GM18511 (cell line): ENCODE data around the gene FOXK2.

ENCODE experiments used
- ATAC-seq: cut with Tn5 transposase; IDR thresholded peaks from one replicate; pipeline ENCODE4 v1.9.1; 2021; ENCODE audit warnings: mild to moderate bottlenecking, moderate library complexity; ENCODE audit not compliant: unreplicated experiment

Gene FOXK2

DNA sequence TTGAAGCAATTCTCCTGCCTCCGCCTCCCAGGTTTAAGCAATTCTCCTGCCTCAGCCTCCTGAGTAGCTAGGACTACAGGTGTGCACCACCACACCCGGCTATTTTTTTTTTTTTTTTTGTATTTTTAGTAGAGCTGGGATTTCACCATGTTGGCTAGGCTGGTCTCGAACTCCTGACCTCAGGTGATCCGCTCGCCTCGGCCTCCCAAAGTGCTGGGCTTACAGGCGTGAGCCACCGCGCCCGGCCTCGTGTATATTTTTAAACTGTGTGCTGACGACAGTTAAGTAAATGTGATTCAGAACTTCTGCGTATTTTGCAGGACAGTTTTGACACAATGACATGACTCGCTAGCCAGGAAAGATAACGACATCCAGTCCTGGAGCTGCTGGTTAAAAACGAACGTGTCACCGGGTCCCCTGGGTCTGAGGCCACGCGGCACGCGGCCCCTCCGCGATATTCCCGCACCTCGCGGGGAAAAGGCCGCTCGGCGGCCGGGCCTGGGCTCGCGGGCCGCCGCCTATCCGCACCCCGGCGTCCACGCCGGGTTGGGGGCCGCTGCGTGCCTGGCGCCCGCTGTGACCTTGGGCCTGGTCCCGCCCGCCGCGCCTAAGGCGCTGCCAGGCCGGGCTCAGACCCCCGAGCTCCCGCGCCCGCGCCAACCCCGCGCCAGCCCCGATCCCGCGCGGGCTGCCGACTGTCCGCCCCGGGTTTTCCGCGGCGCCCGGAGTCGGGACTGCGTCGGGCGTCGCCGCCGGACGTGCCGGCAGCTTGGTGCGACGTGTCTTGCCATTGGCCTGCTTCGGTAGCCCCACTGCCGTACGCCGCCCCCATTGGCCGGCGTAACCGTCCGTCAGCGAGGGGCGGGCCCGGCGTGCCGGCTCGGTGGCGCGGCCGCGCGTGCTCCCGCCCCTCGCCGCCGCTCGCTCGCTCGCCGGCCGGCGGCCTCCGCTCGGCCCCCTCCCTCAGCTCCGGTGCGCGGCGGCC lies at the start of gene FOXK2:
Gene FOXK2 (plus strand): TSS at position 907 of the 985 bp plus-strand sequence. CDS start 157 bp downstream, outside the sequence.
- peak; percentile 93 for ATAC-seq

GRCh38 chr17:82470065-82470464 lies 49.5 kb upstream of the FOXK2 start:
- ATAC-seq = no peak

DNA sequence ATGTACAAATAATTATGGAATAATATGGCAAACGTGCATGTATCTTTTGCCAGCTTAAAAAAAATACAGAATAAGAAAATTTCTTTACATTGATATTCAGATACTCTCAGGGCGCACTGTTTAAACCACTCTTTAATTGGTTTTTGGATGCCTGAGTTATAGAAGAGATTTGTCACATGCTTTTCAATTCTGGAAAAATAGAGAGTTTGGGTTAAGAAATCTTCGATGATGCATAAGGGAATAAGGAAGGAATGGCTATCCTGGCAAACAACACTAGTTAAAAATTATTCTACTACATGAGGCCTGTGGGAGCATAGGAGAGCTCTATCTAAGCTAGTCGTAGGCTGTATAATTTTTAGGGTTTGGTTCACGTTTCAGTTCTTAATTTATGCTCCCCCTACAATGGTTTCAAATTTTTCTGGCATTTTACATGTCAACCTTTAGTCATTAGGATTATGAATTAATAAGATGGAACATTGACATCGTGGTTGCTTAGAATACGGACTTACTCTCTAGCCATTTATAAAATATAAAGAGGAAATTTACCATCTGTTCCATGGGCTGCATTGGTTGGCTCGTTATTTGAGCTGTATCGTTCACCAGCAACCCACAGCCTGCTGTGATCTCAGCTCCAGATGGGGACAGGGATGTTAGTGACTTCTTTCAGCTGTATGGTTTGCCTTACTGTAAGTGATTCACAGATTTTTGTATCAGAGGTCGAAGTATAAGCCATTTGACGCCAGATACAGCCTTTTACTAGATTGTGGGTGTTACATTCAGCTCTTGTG lies 45.1 kb upstream of the FOXK2 start:
- no peak for ATAC-seq

DNA sequence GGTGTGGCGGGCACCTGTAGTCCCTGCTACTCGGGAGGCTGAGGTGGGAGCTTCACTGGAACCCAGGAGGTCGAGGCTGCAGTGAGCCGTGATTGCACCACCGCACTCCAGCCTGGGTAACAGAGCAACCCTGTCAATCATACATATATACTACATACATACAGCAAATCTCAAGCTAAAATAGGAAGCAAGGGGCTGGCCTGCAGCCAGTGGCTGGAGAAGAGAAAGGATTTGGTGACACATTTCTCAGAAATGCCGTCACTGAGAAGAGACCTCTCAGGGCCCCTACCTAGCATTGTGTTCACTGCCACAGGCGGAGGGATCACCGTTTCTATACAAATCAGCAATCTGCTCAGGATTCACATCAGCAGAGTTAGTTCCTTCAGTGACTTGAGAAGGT lies 44.1 kb upstream of the FOXK2 start:
- ATAC-seq = no peak

GRCh38 chr17:82477934-82478333 lies 41.6 kb upstream of the FOXK2 start:
- ATAC-seq = no peak

GRCh38 chr17:82479602-82480001 lies 39.9 kb upstream of the FOXK2 start:
- ATAC-seq = no peak

DNA sequence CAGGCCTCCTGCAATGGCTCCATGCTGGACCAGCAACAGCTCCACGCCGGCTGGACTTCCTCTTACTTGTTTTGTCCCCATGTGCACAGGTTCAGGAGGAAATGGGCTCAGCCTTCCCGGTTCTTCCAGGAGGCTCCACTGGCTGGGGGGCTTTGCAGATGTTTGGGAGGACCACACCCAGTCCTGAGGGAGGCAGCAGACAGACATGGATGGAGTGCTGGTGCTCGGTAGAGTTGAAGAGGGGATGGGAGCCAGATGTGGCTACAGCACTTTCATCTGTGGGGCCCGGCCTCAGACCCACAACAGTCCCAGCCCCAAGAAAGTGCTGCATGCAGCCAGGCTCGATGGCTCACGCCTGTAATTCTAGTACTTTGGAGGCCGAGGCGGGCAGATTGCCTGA lies 39.2 kb upstream of the FOXK2 start:
- no peak for ATAC-seq

DNA sequence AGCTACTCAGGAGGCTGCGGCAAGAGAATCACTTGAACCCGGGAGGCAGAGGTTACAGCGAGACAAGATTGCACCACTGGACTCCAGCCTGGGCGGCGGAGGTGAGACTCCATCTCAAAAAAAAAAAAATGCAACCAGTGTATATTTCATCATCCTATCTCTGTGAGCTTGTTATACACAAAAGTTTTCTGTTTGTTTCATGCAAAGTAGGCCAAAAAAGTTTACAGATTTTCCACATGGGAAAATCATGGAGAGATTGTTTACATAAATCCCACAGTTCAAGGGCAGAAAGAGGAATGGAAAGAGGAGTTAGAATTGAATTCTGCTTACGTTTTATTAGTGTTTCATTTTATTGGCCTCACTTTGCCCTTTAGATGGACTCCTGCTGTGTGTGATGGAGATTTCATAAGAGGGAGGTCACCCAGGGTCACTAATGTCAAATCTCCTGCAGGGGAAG lies 36.3 kb upstream of the FOXK2 start:
- ATAC-seq = no peak

- ATAC-seq = no peak
Observed at GRCh38 chr17:82483836-82484235, 35.7 kb upstream of the FOXK2 start.

DNA sequence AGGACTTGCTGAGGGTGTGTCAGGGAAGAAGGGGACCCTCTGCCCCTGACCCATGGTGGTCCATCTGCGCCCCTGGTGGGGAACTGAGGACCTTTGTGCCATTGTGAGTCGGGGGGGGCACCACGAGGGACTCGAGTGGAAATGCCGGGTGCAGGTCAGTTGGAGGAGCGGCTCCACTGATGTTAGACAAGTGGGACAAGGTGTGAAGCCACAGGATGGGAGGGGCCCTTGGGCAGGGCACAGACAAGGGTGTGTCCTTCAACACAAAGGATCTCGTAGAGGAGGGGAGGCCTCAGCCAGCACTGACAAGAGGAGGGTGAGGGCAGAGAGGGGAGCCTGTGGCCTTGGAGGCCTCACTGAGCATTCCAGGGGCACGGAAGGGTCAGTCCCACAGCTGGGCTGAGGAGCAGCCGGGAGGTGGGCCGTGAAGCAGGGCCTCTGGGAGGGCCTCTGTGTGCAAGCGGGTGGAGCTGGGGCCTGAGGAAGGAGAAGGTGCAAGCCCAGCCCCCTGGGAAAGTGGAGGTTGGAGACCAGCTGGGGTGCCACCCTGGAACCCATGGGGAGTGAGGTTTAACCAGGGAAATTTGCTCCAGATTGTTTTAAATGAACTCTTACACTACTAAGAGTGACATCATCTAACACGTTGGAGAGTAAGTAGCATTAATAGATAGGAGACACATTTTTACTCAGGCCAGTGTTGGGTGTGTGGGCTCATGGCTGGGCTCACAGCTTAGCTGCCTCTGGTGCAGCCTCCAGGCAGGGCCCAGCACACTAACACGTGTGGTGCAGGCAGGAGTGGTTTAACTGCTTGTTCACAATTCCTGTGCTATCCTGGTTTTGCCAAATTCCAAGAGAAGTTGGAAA lies 33.1 kb upstream of the FOXK2 start:
- ATAC-seq = no peak

DNA sequence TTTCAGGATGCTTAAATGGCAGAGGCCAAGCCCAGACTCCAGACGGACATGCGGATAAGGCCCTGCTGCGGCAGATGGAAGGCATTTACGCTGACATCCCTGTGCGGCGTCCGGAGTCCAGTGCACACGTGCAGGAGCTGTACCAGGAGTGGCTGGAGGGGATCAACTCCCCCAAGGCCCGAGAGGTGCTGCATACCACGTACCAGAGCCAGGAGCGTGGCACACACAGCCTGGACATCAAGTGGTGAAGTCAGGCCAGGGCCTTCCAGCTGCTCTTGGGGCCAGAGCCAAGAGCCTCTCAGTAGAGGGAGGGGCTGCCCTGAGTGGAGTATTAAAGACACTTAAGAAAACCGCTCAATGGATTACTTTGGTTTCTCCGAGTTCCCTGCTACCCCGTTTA lies 31.6 kb upstream of the FOXK2 start:
- ATAC-seq = no peak

DNA sequence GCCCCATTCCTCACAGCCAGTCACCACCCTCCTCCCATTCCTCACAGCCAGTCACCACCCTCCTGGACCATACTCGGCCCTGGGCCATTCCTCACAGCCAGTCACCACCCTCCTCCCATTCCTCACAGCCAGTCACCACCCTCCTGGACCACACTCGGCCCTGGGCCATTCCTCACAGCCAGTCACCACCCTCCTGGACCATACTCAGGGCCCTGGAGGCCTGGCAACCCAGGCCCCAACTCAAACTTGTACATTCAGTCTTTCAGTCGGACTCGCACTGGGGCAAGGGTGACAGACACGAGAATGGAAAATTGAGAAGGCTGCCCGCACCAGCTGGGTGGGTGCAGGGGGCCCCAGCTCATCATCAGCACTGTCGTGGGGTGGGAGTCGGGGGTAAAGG lies 30.4 kb upstream of the FOXK2 start:
- ATAC-seq = no peak

- no peak for ATAC-seq
Observed at GRCh38 chr17:82489851-82490511, 29.6 kb upstream of the FOXK2 start.

GRCh38 chr17:82490512-82491195 lies 28.9 kb upstream of the FOXK2 start:
- ATAC-seq = no peak

DNA sequence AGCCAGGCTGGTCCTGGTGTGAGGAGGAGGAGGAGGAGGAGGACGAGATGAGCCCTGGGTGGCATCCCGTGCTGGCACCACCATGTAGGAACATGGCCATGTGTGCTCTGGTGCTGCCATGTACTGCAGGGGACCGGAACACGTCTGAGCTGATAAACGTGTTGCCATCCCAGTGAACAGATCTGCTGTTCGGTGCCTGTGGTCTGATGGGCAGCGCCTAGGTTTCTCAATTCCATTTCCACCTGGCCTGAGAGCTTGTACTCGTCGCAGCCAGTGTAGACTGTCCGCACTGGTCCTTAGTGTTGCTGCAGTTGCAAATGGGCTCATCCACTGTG lies 28.4 kb upstream of the FOXK2 start:
- no peak for ATAC-seq

DNA sequence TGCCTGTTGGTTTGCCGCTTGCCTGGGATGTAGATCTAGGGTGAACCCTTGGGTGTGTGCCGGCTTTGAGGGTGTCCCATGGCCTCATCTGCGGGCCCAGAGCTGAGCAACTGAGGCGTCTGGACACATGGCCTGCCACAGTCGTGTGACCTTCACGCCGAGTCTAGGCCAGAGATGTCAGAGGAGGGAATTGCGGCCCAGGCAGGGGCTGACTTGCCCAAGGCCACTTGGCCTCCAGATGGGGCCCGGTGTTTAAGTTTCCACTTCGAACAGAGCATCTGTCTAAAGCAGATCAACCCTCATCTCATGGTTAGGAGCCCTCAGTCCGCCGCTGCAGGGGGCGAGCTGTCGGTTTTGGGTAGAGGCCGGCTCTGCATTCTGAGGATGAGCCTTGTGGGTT lies 28.0 kb upstream of the FOXK2 start:
- ATAC-seq = no peak

GRCh38 chr17:82492643-82493225 lies 26.8 kb upstream of the FOXK2 start:
- ATAC-seq = no peak

DNA sequence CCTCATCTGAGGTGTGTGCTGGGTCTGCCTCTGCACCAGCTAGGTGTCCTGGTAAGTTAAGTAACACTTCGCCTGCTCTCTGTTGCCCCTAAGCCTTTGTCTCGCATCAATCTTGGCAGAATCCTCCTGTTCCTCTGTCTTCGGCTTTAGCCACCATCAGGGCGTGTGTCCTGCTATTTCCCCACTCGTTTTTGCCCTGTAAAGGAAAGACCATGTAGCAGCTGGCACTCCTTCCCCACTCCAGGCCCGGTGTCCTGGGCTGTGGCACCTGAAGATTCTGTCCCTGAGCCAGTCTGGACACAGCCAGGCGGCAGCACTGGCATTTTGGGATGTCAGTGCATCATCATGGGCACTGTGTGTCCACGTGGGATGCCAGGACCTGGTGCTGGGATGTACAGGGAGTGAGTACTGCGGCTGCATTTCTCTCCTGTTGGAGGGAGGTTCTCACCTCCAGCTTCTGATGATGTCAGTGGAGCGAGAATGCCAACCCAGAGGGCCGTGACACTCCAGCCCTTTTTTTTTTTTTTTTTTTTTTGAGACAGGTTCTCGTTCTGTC lies 26.2 kb upstream of the FOXK2 start:
- no peak for ATAC-seq
